Testis (tissue), 2 donors: ENCODE measurements around the gene DRG1.

Source experiments
- POLR2A ChIP-seq: fragments of 450-650 bp; IDR thresholded peaks from one replicate; pipeline ENCODE4 v1.6.1; 2017; ENCODE audit warnings: antibody characterized with exemption, mild to moderate bottlenecking, moderate library complexity
- TF ChIP-seq, protein P1 (sequence below), 3 experiments: fragments of 450-650 bp in 2 of 3; fragments of 200-600 bp in 1 of 3; sonication (generic) in 1 of 3; IDR thresholded peaks; one replicate each; pipeline ENCODE4 v1.5.1; 2016 to 2019; ENCODE audit warnings: antibody characterized with exemption in 3 of 3, mild to moderate bottlenecking in 2 of 3, moderate library complexity in 1 of 3

- TF ChIP-seq, protein P1, sequence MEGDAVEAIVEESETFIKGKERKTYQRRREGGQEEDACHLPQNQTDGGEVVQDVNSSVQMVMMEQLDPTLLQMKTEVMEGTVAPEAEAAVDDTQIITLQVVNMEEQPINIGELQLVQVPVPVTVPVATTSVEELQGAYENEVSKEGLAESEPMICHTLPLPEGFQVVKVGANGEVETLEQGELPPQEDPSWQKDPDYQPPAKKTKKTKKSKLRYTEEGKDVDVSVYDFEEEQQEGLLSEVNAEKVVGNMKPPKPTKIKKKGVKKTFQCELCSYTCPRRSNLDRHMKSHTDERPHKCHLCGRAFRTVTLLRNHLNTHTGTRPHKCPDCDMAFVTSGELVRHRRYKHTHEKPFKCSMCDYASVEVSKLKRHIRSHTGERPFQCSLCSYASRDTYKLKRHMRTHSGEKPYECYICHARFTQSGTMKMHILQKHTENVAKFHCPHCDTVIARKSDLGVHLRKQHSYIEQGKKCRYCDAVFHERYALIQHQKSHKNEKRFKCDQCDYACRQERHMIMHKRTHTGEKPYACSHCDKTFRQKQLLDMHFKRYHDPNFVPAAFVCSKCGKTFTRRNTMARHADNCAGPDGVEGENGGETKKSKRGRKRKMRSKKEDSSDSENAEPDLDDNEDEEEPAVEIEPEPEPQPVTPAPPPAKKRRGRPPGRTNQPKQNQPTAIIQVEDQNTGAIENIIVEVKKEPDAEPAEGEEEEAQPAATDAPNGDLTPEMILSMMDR (IDR thresholded peaks at IDR 0.05) = no peak
- TF ChIP-seq POLR2A = no peak
Measured at GRCh38 chr22:31400023-31400397, 606 bp downstream of the DRG1 start.
